HEK293 (cell line): Measurements from ENCODE around the gene RILPL1.

Experiments used
- CTCF ChIA-PET: fragments of 350-600 bp; formaldehyde crosslinking; extraction: SDS; loops from one replicate; lab custom pipeline; 2021; ENCODE audit warnings: antibody characterized with exemption; lab: Yijun Ruan, JAX
- POLR2A ChIA-PET: fragments of 300-600 bp; formaldehyde crosslinking; extraction: SDS; loops from one replicate; lab custom pipeline; 2020; ENCODE audit warnings: antibody characterized with exemption, inconsistent platforms; lab: Yijun Ruan, JAX
- H3K27ac ChIP-seq: fragments of 200-500 bp; sonication (Bioruptor generic); 2 replicates; pipeline ENCODE4 v1.5.1; 2014; ENCODE audit warnings: low read depth, low read length, control low read depth, inconsistent platforms; ENCODE audit errors: extremely low read depth
- H3K36me3 ChIP-seq, 2 experiments: fragments of 200-500 bp in 1 of 2; sonication (Bioruptor generic) in 1 of 2; 1 replicate in 1 of 2; 2 replicates in 1 of 2; pipeline ENCODE4 v1.5.1; 2014 to 2017; ENCODE audit warnings: inconsistent platforms in 2 of 2, low read length in 2 of 2; ENCODE audit not compliant: control insufficient read depth in 2 of 2, insufficient read depth in 1 of 2
- H3K4me1 ChIP-seq: fragments of 200-500 bp; sonication (Bioruptor generic); 2 replicates; pipeline ENCODE4 v1.5.1; 2014; ENCODE audit warnings: mild to moderate bottlenecking, low read length, inconsistent platforms; ENCODE audit not compliant: control insufficient read depth, insufficient read depth
- H3K4me3 ChIP-seq: 2 replicates; pipeline ENCODE4 v1.5.1; 2011; ENCODE audit warnings: low read depth, mild to moderate bottlenecking, control low read depth, low read length, moderate library complexity
- H3K9me3 ChIP-seq: fragments of 200-500 bp; sonication (Bioruptor generic); 2 replicates; pipeline ENCODE4 v1.5.1; 2014; ENCODE audit warnings: low read depth, low read length, inconsistent platforms; ENCODE audit not compliant: control insufficient read depth, insufficient read depth
- GFI1B ChIP-seq: fragments of 450-650 bp; formaldehyde crosslinking; IDR thresholded peaks from 2 replicates; pipeline ENCODE4 v1.5.1; 2016; ENCODE audit warnings: missing biosample characterization, missing genetic modification characterization
- PRDM6 ChIP-seq: fragments of 450-650 bp; formaldehyde crosslinking; IDR thresholded peaks from 2 replicates; pipeline ENCODE4 v1.5.1; 2017; ENCODE audit warnings: missing biosample characterization, missing genetic modification characterization
- REPIN1 ChIP-seq: fragments of 450-650 bp; formaldehyde crosslinking; IDR thresholded peaks from 2 replicates; pipeline ENCODE4 v1.5.1; 2017; ENCODE audit warnings: missing biosample characterization, missing genetic modification characterization, low read depth
- TRIM28 ChIP-seq: IDR thresholded peaks from 2 replicates; pipeline ENCODE4 v1.6.1; 2011; ENCODE audit warnings: low read length, control low read depth, borderline replicate concordance
- ZBTB20 ChIP-seq: fragments of 450-650 bp; formaldehyde crosslinking; IDR thresholded peaks from 2 replicates; pipeline ENCODE4 v1.5.1; 2016; ENCODE audit warnings: missing biosample characterization, missing genetic modification characterization
- ZNF121 ChIP-seq: fragments of 450-650 bp; formaldehyde crosslinking; IDR thresholded peaks from 2 replicates; pipeline ENCODE4 v1.5.1; 2016; ENCODE audit warnings: missing biosample characterization, missing genetic modification characterization
- ZNF157 ChIP-seq: fragments of 450-650 bp; formaldehyde crosslinking; IDR thresholded peaks from 2 replicates; pipeline ENCODE4 v1.5.1; 2016; ENCODE audit warnings: missing biosample characterization, missing genetic modification characterization
- ZNF24 ChIP-seq: fragments of 450-650 bp; formaldehyde crosslinking; IDR thresholded peaks from 2 replicates; pipeline ENCODE4 v1.5.1; 2016; ENCODE audit warnings: missing biosample characterization, missing genetic modification characterization
- ZNF302 ChIP-seq: fragments of 450-650 bp; formaldehyde crosslinking; IDR thresholded peaks from 2 replicates; pipeline ENCODE4 v1.5.1; 2016; ENCODE audit warnings: missing biosample characterization, missing genetic modification characterization, low read depth
- ZNF335 ChIP-seq: fragments of 450-650 bp; formaldehyde crosslinking; conservative IDR thresholded peaks from 2 replicates; pipeline ENCODE4 v1.5.1; 2016; ENCODE audit warnings: missing biosample characterization, missing genetic modification characterization
- ZNF398 ChIP-seq: fragments of 450-650 bp; formaldehyde crosslinking; IDR thresholded peaks from 2 replicates; pipeline ENCODE4 v1.5.1; 2017; ENCODE audit warnings: missing biosample characterization, missing genetic modification characterization
- ZNF555 ChIP-seq: fragments of 450-650 bp; formaldehyde crosslinking; conservative IDR thresholded peaks from 2 replicates; pipeline ENCODE4 v1.5.1; 2017; ENCODE audit warnings: missing biosample characterization, mild to moderate bottlenecking, missing genetic modification characterization, inconsistent platforms
- ZNF843 ChIP-seq: fragments of 450-650 bp; formaldehyde crosslinking; IDR thresholded peaks from 2 replicates; pipeline ENCODE4 v1.5.1; 2016; ENCODE audit warnings: missing biosample characterization, missing genetic modification characterization
- TF ChIP-seq, protein P1 (sequence below): fragments of 450-650 bp; formaldehyde crosslinking; IDR thresholded peaks from 2 replicates; pipeline ENCODE4 v1.5.1; 2016; ENCODE audit warnings: missing biosample characterization, missing genetic modification characterization
- TF ChIP-seq, protein P2 (sequence below): fragments of 450-650 bp; formaldehyde crosslinking; IDR thresholded peaks from 2 replicates; pipeline ENCODE4 v1.5.1; 2016; ENCODE audit warnings: missing biosample characterization, missing genetic modification characterization, borderline replicate concordance
- TF ChIP-seq, protein P3 (sequence below): fragments of 450-650 bp; formaldehyde crosslinking; IDR thresholded peaks from 2 replicates; pipeline ENCODE4 v1.5.1; 2016; ENCODE audit warnings: missing biosample characterization, missing genetic modification characterization

The RILPL1 gene

GRCh38 chr12:123445388-123446332 is 87.9 kb downstream of the RILPL1 start:
- TF ChIP-seq PRDM6: peak; percentile 53
- TF ChIP-seq, protein P1, sequence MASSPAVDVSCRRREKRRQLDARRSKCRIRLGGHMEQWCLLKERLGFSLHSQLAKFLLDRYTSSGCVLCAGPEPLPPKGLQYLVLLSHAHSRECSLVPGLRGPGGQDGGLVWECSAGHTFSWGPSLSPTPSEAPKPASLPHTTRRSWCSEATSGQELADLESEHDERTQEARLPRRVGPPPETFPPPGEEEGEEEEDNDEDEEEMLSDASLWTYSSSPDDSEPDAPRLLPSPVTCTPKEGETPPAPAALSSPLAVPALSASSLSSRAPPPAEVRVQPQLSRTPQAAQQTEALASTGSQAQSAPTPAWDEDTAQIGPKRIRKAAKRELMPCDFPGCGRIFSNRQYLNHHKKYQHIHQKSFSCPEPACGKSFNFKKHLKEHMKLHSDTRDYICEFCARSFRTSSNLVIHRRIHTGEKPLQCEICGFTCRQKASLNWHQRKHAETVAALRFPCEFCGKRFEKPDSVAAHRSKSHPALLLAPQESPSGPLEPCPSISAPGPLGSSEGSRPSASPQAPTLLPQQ (tag by site-specific recombination): no peak
- TF ChIP-seq, protein P2, sequence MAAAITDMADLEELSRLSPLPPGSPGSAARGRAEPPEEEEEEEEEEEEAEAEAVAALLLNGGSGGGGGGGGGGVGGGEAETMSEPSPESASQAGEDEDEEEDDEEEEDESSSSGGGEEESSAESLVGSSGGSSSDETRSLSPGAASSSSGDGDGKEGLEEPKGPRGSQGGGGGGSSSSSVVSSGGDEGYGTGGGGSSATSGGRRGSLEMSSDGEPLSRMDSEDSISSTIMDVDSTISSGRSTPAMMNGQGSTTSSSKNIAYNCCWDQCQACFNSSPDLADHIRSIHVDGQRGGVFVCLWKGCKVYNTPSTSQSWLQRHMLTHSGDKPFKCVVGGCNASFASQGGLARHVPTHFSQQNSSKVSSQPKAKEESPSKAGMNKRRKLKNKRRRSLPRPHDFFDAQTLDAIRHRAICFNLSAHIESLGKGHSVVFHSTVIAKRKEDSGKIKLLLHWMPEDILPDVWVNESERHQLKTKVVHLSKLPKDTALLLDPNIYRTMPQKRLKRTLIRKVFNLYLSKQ: no peak
- peak; percentile 22; the same call in 1 of the 2 replicates for TF ChIP-seq ZNF335 (tag by site-specific recombination)
- TF ChIP-seq ZNF843 (tag by site-specific recombination): no peak
- TF ChIP-seq, protein P3, sequence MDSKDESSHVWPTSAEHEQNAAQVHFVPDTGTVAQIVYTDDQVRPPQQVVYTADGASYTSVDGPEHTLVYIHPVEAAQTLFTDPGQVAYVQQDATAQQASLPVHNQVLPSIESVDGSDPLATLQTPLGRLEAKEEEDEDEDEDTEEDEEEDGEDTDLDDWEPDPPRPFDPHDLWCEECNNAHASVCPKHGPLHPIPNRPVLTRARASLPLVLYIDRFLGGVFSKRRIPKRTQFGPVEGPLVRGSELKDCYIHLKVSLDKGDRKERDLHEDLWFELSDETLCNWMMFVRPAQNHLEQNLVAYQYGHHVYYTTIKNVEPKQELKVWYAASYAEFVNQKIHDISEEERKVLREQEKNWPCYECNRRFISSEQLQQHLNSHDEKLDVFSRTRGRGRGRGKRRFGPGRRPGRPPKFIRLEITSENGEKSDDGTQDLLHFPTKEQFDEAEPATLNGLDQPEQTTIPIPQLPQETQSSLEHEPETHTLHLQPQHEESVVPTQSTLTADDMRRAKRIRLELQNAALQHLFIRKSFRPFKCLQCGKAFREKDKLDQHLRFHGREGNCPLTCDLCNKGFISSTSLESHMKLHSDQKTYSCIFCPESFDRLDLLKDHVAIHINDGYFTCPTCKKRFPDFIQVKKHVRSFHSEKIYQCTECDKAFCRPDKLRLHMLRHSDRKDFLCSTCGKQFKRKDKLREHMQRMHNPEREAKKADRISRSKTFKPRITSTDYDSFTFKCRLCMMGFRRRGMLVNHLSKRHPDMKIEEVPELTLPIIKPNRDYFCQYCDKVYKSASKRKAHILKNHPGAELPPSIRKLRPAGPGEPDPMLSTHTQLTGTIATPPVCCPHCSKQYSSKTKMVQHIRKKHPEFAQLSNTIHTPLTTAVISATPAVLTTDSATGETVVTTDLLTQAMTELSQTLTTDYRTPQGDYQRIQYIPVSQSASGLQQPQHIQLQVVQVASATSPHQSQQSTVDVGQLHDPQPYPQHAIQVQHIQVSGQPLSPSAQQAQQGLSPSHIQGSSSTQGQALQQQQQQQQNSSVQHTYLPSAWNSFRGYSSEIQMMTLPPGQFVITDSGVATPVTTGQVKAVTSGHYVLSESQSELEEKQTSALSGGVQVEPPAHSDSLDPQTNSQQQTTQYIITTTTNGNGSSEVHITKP: peak; percentile 84
- TF ChIP-seq ZNF121: no peak
- TF ChIP-seq ZNF302 (tag by site-specific recombination): no peak
- peak; percentile 97 for TF ChIP-seq ZBTB20 (tag by site-specific recombination)
- no peak for TF ChIP-seq ZNF24 (tag by site-specific recombination)
- TF ChIP-seq TRIM28: 0 out of 2 replicates have a peak, but pooled peaks have one; percentile 13
- no peak for TF ChIP-seq ZNF555
- TF ChIP-seq ZNF398 (tag by site-specific recombination): peak; percentile 72
- TF ChIP-seq REPIN1 (tag by site-specific recombination): no peak
- TF ChIP-seq GFI1B (tag by site-specific recombination): no peak
- peak; percentile 65; the same call in 1 of the 2 replicates for TF ChIP-seq ZNF157 (tag by site-specific recombination)
- Histone ChIP-seq H3K4me3 (no peak overlapping the region), H3K27ac (peak overlapping the region; percentile 61), H3K9me3 (no peaks in the 10 kb centered on the region), H3K36me3 (no peaks in the 10 kb centered on the region), H3K4me1 (peaks cover 7% of the 10 kb centered on the region; the same call in 1 of the 2 replicates)
- CTCF ChIA-PET: interaction anchor here (0.5 to 1.0 kb wide), 3 partner anchors 61 to 136 kb away, joined by 3 to 5 read pairs (median 4); no protein-coding TSS in a partner anchor
- POLR2A ChIA-PET: interaction anchor here (0.7 to 1.3 kb wide), 4 partner anchors 9 to 213 kb away, joined by 3 read pairs; partner anchors contain the start of genes MPHOSPH9, MTRFR and RILPL2
